ENCODE measurements around the gene SUGT1.

SUGT1 gene

DNA sequence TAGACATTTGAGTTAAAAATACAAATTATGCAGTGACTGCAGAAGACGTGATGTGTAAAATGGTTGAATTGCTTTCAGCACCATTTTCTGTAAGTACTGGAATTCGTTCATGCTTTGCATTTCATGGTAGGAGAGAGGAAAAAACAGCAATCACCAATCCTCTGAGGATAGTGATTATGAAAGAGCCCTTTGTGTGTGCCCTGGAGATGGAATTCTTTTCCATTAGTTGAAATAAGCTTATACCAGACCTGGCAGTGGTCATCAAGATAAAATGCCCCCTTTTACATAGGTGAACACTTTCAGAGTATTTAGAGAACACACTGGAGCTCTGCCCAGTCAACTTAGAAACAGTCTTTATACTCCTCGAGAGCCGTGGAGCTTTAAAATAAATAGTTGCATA is 85.3 kb downstream of the SUGT1 start:
- no peak for DNase-seq (ENCODE audit: low read depth)

GRCh38 chr13:52738719-52739467 is 86.3 kb downstream of the SUGT1 start:
- no peak for DNase-seq (ENCODE audit: low read depth)

DNA sequence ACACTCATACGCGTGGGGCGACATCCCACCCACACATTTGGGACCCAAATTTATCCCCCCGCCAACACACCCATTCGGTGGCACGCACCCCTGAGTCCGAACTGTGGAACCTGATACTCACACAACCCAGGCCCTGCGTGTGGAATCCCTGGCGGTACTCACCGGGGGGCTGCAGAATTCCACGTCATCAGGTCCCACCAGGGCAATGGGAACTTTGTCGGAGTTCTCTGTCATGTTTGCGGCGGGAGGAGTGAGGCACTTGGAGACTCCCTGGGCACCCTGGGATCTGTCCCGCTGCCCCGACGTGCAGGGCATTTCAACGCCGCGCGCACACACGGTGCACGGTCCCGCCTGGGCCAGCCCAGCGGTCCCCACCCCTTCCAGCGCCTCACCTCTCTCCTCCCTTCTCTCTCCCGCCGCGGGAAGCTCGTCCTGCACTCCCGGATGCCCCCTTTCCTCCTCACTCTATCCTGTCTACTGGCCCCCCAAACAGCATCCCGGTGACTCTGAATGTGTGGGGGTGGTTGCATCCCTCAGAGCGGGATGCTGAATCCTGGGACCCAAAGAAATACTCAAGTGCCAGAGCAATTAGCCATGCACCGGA is 86.9 kb downstream of the SUGT1 start, which contains the start of gene CNMD:
CNMD (minus strand) TSS at position 353 of the 604 bp plus-strand sequence; CDS start at position 234, 119 bp downstream.
- DNase-seq (ENCODE audit: low read depth): no peak

DNA sequence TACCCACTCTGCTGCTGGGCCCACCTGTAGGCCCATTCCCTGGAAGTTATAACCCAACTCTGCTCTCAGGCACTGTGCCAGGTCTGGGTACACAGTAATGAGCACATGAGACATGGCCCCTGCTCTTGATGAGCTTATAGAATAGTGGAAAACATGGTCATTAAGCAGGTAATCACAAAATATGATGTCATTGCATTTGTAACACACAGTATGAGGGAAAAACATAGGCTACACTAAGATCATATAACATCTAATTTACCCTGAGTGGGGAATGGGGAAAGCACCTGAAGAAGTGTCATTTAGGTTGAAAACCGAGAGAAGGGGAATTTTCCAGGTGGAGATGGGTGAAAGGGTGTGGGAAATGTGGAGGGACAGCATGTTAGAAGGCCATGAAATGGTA is 90.9 kb downstream of the SUGT1 start:
- no peak for DNase-seq (ENCODE audit: low read depth)

- no peak for DNase-seq (ENCODE audit: low read depth)
Observed at GRCh38 chr13:52743988-52744387, 91.4 kb downstream of the SUGT1 start.

DNA sequence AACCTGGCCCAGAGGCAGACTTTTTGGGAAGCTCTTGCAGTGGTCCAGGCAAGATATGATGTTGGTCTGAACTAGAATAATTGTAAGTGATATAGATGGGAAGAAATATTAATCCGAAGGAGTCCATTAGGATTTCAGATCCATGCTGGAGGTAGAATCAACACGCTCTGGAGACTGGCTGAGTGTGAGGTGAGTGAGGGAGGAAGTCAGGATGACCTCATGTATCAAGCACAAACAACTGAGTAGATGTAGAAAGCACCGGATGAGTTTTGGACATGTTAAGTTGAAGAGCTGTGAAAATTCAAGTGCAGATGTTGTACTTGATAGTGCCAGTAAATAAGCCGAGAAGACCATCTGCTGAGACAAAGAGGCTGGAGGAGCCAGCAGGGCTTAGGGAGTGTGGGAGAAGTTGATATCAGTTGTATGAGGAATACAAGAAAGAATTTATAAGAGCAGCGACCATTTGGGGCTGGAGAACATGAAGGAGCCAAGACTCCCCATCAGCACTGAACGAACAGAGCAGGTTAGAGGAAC is 92.3 kb downstream of the SUGT1 start:
- no peak for DNase-seq (ENCODE audit: low read depth)

DNA sequence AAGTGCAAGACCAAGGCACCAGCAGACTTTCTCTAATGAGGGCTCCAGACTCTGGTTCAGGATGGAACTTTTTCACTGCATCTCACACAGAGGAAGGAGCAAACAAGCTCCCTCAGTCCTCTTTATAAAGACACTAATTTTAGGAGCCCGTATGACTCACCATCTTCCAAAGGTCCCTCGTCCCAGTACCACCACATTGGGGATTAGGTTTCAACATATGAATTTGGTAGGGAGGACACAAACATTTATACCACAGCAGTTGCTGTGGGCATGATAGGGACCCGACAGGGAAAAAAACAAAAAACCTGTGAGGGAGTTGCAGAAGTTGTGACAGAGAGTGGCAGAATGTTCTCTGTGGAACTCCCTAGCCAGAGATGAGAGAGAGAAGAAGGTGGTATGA is 93.5 kb downstream of the SUGT1 start:
- no peak for DNase-seq (ENCODE audit: low read depth)

DNA sequence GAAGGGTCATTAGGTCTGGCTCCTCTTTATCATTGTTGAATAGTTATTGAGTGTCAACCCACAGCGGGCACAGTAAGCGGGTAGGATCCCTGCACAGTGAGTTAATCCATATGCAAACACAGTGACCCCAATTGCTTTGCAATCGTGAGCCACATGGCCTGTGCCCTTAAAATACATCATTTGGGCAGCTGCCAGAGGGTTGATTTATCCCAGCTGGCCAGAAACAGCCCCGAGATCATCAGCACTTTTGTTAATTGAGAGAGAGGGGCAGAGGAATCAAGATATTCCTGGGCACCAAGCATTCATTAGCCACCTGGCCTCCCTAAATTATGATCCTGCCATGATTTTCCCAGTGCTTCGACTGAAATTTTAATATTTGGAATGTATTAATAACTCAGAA is 96.8 kb downstream of the SUGT1 start:
- no peak for DNase-seq (ENCODE audit: low read depth)
